ENCODE measurements around the gene TFDP3. TPM values are rescaled to one million over a fixed set of nuclear protein-coding genes. Genes with fewer than 3 reads are reported as not detected.

The TFDP3 gene
- total RNA-seq, 6 donors from 2014 or later, result not detected

DNA sequence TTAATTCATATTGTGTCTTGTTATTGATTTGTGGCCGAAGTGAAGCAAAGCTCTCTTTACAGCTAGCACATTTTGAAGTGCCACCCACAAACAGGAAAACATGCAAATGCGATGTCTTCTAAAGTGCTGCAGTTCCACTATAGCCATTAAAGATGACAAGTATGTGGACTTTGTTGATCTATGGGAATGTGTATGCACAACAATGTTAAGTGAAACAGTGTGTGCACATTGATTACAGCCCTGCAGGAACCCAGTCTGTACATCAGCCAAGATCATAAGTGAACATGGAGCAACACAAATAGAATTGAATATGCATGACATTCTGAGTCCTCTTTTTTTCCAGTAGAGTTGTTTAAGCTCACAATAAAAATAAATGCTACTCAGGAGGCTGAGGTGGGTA is 43.0 kb downstream of the TFDP3 start:
- H3K4me1 ChIP-seq, result no peaks in the 10 kb centered on the region
- WGBS, 2 donors, result 65 to 88% methylated on average over 2 of the region's 2 CpGs
- no peaks in the 10 kb centered on the region for H3K27me3 ChIP-seq
- ATAC-seq (ENCODE audit: low FRiP score in 2 of 2) (no peak), DNase-seq (no peak)
- no peak overlapping the region for H3K27ac ChIP-seq
- no peak overlapping the region for H3K4me3 ChIP-seq
- TF ChIP-seq POLR2AphosphoS5 (IDR thresholded peaks at IDR 0.05) (no peak), EP300 (IDR thresholded peaks at IDR 0.05) (no peak), POLR2A (IDR thresholded peaks at IDR 0.05) (no peak)
- TF ChIP-seq, protein P1, sequence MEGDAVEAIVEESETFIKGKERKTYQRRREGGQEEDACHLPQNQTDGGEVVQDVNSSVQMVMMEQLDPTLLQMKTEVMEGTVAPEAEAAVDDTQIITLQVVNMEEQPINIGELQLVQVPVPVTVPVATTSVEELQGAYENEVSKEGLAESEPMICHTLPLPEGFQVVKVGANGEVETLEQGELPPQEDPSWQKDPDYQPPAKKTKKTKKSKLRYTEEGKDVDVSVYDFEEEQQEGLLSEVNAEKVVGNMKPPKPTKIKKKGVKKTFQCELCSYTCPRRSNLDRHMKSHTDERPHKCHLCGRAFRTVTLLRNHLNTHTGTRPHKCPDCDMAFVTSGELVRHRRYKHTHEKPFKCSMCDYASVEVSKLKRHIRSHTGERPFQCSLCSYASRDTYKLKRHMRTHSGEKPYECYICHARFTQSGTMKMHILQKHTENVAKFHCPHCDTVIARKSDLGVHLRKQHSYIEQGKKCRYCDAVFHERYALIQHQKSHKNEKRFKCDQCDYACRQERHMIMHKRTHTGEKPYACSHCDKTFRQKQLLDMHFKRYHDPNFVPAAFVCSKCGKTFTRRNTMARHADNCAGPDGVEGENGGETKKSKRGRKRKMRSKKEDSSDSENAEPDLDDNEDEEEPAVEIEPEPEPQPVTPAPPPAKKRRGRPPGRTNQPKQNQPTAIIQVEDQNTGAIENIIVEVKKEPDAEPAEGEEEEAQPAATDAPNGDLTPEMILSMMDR (IDR thresholded peaks at IDR 0.05), result no peak
- H3K36me3 ChIP-seq, result no peaks in the 10 kb centered on the region
- H3K9me3 ChIP-seq, result no peaks in the 10 kb centered on the region

GRCh38 chrX:133171962-133172708 is 46.0 kb downstream of the TFDP3 start:
- no peak for DNase-seq
- 25 to 83% methylated on average over 1 of the region's 1 CpG for WGBS, 2 donors
- no peaks in the 10 kb centered on the region for H3K9me3 ChIP-seq
- H3K27me3 ChIP-seq, result no peaks in the 10 kb centered on the region
- no peaks in the 10 kb centered on the region for H3K36me3 ChIP-seq
- H3K27ac ChIP-seq, result no peak overlapping the region
- no peak for ATAC-seq (ENCODE audit: low FRiP score in 2 of 2)
- no peak overlapping the region for H3K4me3 ChIP-seq
- TF ChIP-seq, protein P1 (IDR thresholded peaks at IDR 0.05), result peak in 4 of 6 experiments; percentile 14 to 48 (median 40)
- no peak for TF ChIP-seq POLR2A (IDR thresholded peaks at IDR 0.05)
- H3K4me1 ChIP-seq, result no peaks in the 10 kb centered on the region

Small RNA genes lying within 50 kb of the gene (small RNA-seq; reads per million reads assigned to genes)
- 0 reads per million in 4 donors for gene RNU1-115P

Other genes with a start within 250 kb of the TFDP3 start
- not detected for gene USP26, start 121.2 kb downstream of the TFDP3 start, total RNA-seq
- gene GPC4, start 197.1 kb upstream of the TFDP3 start, total RNA-seq, result 10 to 100 TPM; 18.5 to 59.2 (median 32.6) TPM

All from upper lobe of left lung (tissue), 6 donors.